Naive B cell (primary cell): ENCODE results near the gene LDLRAD1. TPM values are rescaled to one million over a fixed set of nuclear protein-coding genes. Genes with fewer than 3 reads are reported as not detected.
"Not testable (repeated sequence)": the region's sequence is repeated elsewhere in the genome, so short reads cannot be mapped to it uniquely, and the experiment has no call there.

Source experiments
- ATAC-seq, 2 donors: fragments of 150-1000 bp; cut with Tn5 transposase; 2 replicates each; pipeline ENCODE4 v1.10.0; 2021; ENCODE audit warnings: low read depth in 2 of 2, mild to moderate bottlenecking in 2 of 2, moderate library complexity in 2 of 2
- DNase-seq: peaks from one replicate; pipeline ENCODE4 v3.0.0; 2022
- H3K27ac Mint-ChIP-seq, 6 donors: one replicate each; pipeline ENCODE4 v1.8.0; 2020 to 2022; ENCODE audit warnings: mild to moderate bottlenecking in 6 of 6, mixed read lengths in 6 of 6, moderate library complexity in 5 of 6, inconsistent platforms in 2 of 6
- H3K27me3 Mint-ChIP-seq, 3 donors: one replicate each; pipeline ENCODE4 v1.8.0; 2021 to 2022; ENCODE audit warnings: mixed read lengths in 3 of 3, mild to moderate bottlenecking in 1 of 3
- H3K36me3 Mint-ChIP-seq, 2 donors: one replicate each; pipeline ENCODE4 v1.8.0; 2020 to 2022; ENCODE audit warnings: mixed read lengths in 2 of 2, inconsistent platforms in 1 of 2, mild to moderate bottlenecking in 1 of 2
- H3K4me1 Mint-ChIP-seq, 3 donors: one replicate each; pipeline ENCODE4 v1.8.0; 2020 to 2022; ENCODE audit warnings: mixed read lengths in 3 of 3, inconsistent platforms in 1 of 3, mild to moderate bottlenecking in 1 of 3, moderate library complexity in 1 of 3
- H3K4me3 Mint-ChIP-seq, 8 donors: one replicate each; pipeline ENCODE4 v1.8.0; 2020 to 2022; ENCODE audit warnings: mild to moderate bottlenecking in 8 of 8, mixed read lengths in 8 of 8, moderate library complexity in 8 of 8, inconsistent platforms in 2 of 8
- H3K9me3 Mint-ChIP-seq, 7 donors: one replicate each; pipeline ENCODE4 v1.8.0; 2020 to 2022; ENCODE audit warnings: mixed read lengths in 7 of 7, mild to moderate bottlenecking in 5 of 7, inconsistent platforms in 2 of 7, moderate library complexity in 1 of 7
- polyA plus RNA-seq, 6 donors: library from polyadenylated mRNA; unstranded; fragments of 300-500 nt; fragmentation: Illumina TruSeq; gene quantifications; one replicate each; pipeline ENCODE4 v1.2.3, GENCODE V29; 2021; ENCODE audit warnings: low read depth in 6 of 6

The LDLRAD1 gene
- polyA plus RNA-seq, result not detected

GRCh38 chr1:54017979-54018378, at the start of gene LDLRAD1:
Gene LDLRAD1 (minus strand): TSS chr1:54018186. CDS start chr1:54018112, 74 bp downstream.
- Mint-ChIP-seq H3K27ac (no peak within 1 kb of the TSS), H3K4me3 (no peak within 1 kb of the TSS), H3K27me3 (peaks cover 0 to 34% (median 23%) of the 10 kb centered on the region in 3 donors), H3K36me3 (no peaks in the 10 kb centered on the region), H3K9me3 (no peaks in the 10 kb centered on the region), H3K4me1 (peaks cover 0 to 3% (median 0%) of the 10 kb centered on the region in 3 donors)
- ATAC-seq, result no peak
- DNase-seq, result no peak

GRCh38 chr1:54064299-54064698, 46.3 kb upstream of the LDLRAD1 start:
- no peaks in the 10 kb centered on the region for H3K9me3 Mint-ChIP-seq
- no peak overlapping the region for H3K27ac Mint-ChIP-seq
- no peaks in the 10 kb centered on the region for H3K27me3 Mint-ChIP-seq
- H3K4me3 Mint-ChIP-seq, result no peak overlapping the region
- H3K36me3 Mint-ChIP-seq, result peaks cover 0 to 4% of the 10 kb centered on the region in 2 donors
- ATAC-seq (no peak), DNase-seq (no peak)
- H3K4me1 Mint-ChIP-seq, result peaks cover 3 to 14% (median 12%) of the 10 kb centered on the region in 3 donors

GRCh38 chr1:54054438-54054749, 36.4 kb upstream of the LDLRAD1 start:
- H3K4me1 Mint-ChIP-seq, result peaks cover 29 to 42% (median 39%) of the 10 kb centered on the region in 3 donors
- peak overlapping the region in 1 of 8 donors; percentile 41 for H3K4me3 Mint-ChIP-seq
- no peaks in the 10 kb centered on the region for H3K27me3 Mint-ChIP-seq
- H3K9me3 Mint-ChIP-seq, result no peaks in the 10 kb centered on the region
- peaks cover 12 to 24% of the 10 kb centered on the region in 2 donors for H3K36me3 Mint-ChIP-seq
- ATAC-seq (no peak), DNase-seq (no peak)
- H3K27ac Mint-ChIP-seq, result peak overlapping the region in 3 of 6 donors; percentile 25 to 85 (median 67)

GRCh38 chr1:54053745-54054437, 35.9 kb upstream of the LDLRAD1 start:
- H3K27ac Mint-ChIP-seq, result peak overlapping the region in 3 of 6 donors; percentile 25 to 85 (median 67)
- peaks cover 12 to 24% of the 10 kb centered on the region in 2 donors for H3K36me3 Mint-ChIP-seq
- H3K27me3 Mint-ChIP-seq, result no peaks in the 10 kb centered on the region
- no peak for ATAC-seq
- no peaks in the 10 kb centered on the region for H3K9me3 Mint-ChIP-seq
- peaks cover 29 to 41% (median 39%) of the 10 kb centered on the region in 3 donors for H3K4me1 Mint-ChIP-seq
- no peak for DNase-seq
- no peak overlapping the region for H3K4me3 Mint-ChIP-seq

GRCh38 chr1:54052934-54053744, 35.2 kb upstream of the LDLRAD1 start, which contains the start of the genes TCEANC2 and TMEM59:
Gene TCEANC2 (plus strand): TSS chr1:54053608. CDS start chr1:54054423, 815 bp downstream.
Gene TMEM59 (minus strand): TSS chr1:54053204. CDS start chr1:54053188, 16 bp downstream.
- Mint-ChIP-seq H3K27ac (peak within 1 kb of the TSS in 3 of 6 donors; percentile 25 to 85 (median 67)), H3K4me1 (peaks cover 25 to 39% (median 37%) of the 10 kb centered on the region in 3 donors), H3K27me3 (no peaks in the 10 kb centered on the region), H3K4me3 (no peak within 1 kb of the TSS), H3K9me3 (no peaks in the 10 kb centered on the region), H3K36me3 (peaks cover 10 to 20% of the 10 kb centered on the region in 2 donors)
- DNase-seq, result peak; percentile 99
- peak; percentile 88 for ATAC-seq

GRCh38 chr1:54052431-54052933, 34.5 kb upstream of the LDLRAD1 start:
- Mint-ChIP-seq H3K4me1 (peaks cover 23 to 42% (median 35%) of the 10 kb centered on the region in 3 donors), H3K4me3 (no peak overlapping the region), H3K9me3 (no peaks in the 10 kb centered on the region), H3K27ac (no peak overlapping the region), H3K36me3 (peaks cover 3 to 14% of the 10 kb centered on the region in 2 donors), H3K27me3 (no peaks in the 10 kb centered on the region)
- peak in 1 of 2 donors; percentile 5 for ATAC-seq
- no peak for DNase-seq

GRCh38 chr1:54051933-54052430, 34.0 kb upstream of the LDLRAD1 start:
- Mint-ChIP-seq H3K36me3 (peaks cover 0 to 9% of the 10 kb centered on the region in 2 donors), H3K27ac (no peak overlapping the region), H3K9me3 (no peaks in the 10 kb centered on the region), H3K4me1 (peaks cover 25 to 43% (median 36%) of the 10 kb centered on the region in 3 donors), H3K27me3 (no peaks in the 10 kb centered on the region), H3K4me3 (no peak overlapping the region)
- ATAC-seq (no peak), DNase-seq (no peak)

- H3K27me3 Mint-ChIP-seq, H3K36me3 Mint-ChIP-seq, H3K9me3 Mint-ChIP-seq, DNase-seq, ATAC-seq, H3K27ac Mint-ChIP-seq: not testable (repeated sequence)
- Mint-ChIP-seq H3K4me1 (peaks cover 24 to 44% (median 30%) of the 10 kb centered on the region in 3 donors), H3K4me3 (peak overlapping the region in 3 of 8 donors; percentile 21 to 68 (median 34))
These were observed 32.4 kb upstream of the LDLRAD1 start for GRCh38 chr1:54050435-54050834.

GRCh38 chr1:54047384-54048305, 29.7 kb upstream of the LDLRAD1 start:
- Mint-ChIP-seq H3K27me3 (no peaks in the 10 kb centered on the region), H3K27ac (peak overlapping the region; percentile 29 to 85 (median 75)), H3K36me3 (peaks cover 7 to 13% of the 10 kb centered on the region in 2 donors), H3K4me3 (peak overlapping the region; percentile 34 to 80 (median 55)), H3K4me1 (peaks cover 22 to 36% (median 25%) of the 10 kb centered on the region in 3 donors), H3K9me3 (no peaks in the 10 kb centered on the region)
- ATAC-seq (peak; percentile 62 to 71), DNase-seq (peak; percentile 19)

- ATAC-seq, result no peak
- peaks cover 13% of the 10 kb centered on the region in 2 donors for H3K36me3 Mint-ChIP-seq
- H3K27ac Mint-ChIP-seq, result peak overlapping the region; percentile 29 to 85 (median 75)
- no peaks in the 10 kb centered on the region for H3K27me3 Mint-ChIP-seq
- DNase-seq, result no peak
- H3K9me3 Mint-ChIP-seq, result no peaks in the 10 kb centered on the region
- H3K4me1 Mint-ChIP-seq, result peaks cover 22 to 36% (median 25%) of the 10 kb centered on the region in 3 donors
- peak overlapping the region; percentile 17 to 80 (median 55) for H3K4me3 Mint-ChIP-seq
These were observed 28.8 kb upstream of the LDLRAD1 start for GRCh38 chr1:54046671-54047383.

GRCh38 chr1:54045496-54045895, 27.5 kb upstream of the LDLRAD1 start:
- Mint-ChIP-seq H3K36me3 (peaks cover 13% of the 10 kb centered on the region in 2 donors), H3K9me3 (no peaks in the 10 kb centered on the region), H3K27me3 (no peaks in the 10 kb centered on the region), H3K27ac (peak overlapping the region in 2 of 6 donors; percentile 3 to 37), H3K4me3 (no peak overlapping the region), H3K4me1 (peaks cover 22 to 31% (median 25%) of the 10 kb centered on the region in 3 donors)
- ATAC-seq, result no peak
- DNase-seq, result no peak

- no peaks in the 10 kb centered on the region for H3K27me3 Mint-ChIP-seq
- no peaks in the 10 kb centered on the region for H3K9me3 Mint-ChIP-seq
- peaks cover 24 to 25% of the 10 kb centered on the region in 2 donors for H3K36me3 Mint-ChIP-seq
- ATAC-seq (no peak), DNase-seq (no peak)
- H3K4me1 Mint-ChIP-seq, result peaks cover 6 to 20% (median 13%) of the 10 kb centered on the region in 3 donors
- H3K4me3 Mint-ChIP-seq, result no peak overlapping the region
- H3K27ac Mint-ChIP-seq, result no peak overlapping the region
These were observed 23.8 kb upstream of the LDLRAD1 start for GRCh38 chr1:54041806-54042205.
